Measurements from ENCODE around the gene TMEM134.

- TF ChIP-seq CTCF (conservative IDR thresholded peaks at IDR 0.05; ENCODE audit: low read depth, low read length) (peak; percentile 64), EZH2 (IDR thresholded peaks at IDR 0.05; ENCODE audit: low read length, unreplicated experiment) (no peak)
Measured at GRCh38 chr11:67439321-67440228, 29.5 kb downstream of the TMEM134 start.
